HUDEP-2 (cell line): ENCODE measurements around the gene TKTL1.
"Not testable (repeated sequence)": the region's sequence is repeated elsewhere in the genome, so short reads cannot be mapped to it uniquely, and the experiment has no call there.

Source experiments
- DNase-seq, 76 experiments: peaks; one replicate each; lab custom pipeline; 2025; ENCODE audit not compliant: unreplicated experiment in 76 of 76; lab: John Stamatoyannopoulos, UW

Gene TKTL1

GRCh38 chrX:154341399-154342298 is 46.1 kb downstream of the TKTL1 start:
- DNase-seq, result not testable (repeated sequence)

GRCh38 chrX:154343063-154343462 is 47.5 kb downstream of the TKTL1 start:
- not testable (repeated sequence) for DNase-seq

GRCh38 chrX:154343620-154344019 is 48.0 kb downstream of the TKTL1 start:
- DNase-seq, result not testable (repeated sequence)

GRCh38 chrX:154348114-154348531 is 52.5 kb downstream of the TKTL1 start:
- DNase-seq, result peak in 3 of 76 experiments; percentile 8 to 10 (median 10)

- no peak for DNase-seq
These were observed 53.2 kb downstream of the TKTL1 start for GRCh38 chrX:154348646-154349358.

GRCh38 chrX:154349359-154349935 is 53.9 kb downstream of the TKTL1 start:
- DNase-seq, result no peak

GRCh38 chrX:154349979-154350378 is 54.4 kb downstream of the TKTL1 start:
- DNase-seq, result no peak

- no peak for DNase-seq
These were observed 55.0 kb downstream of the TKTL1 start for GRCh38 chrX:154350429-154351182.

- DNase-seq, result peak in 24 of 76 experiments; percentile 1 to 41 (median 16)
These were observed 55.8 kb downstream of the TKTL1 start for GRCh38 chrX:154351183-154352011.

GRCh38 chrX:154352012-154352401 is 56.4 kb downstream of the TKTL1 start:
- no peak for DNase-seq

- DNase-seq, result no peak
These were observed 56.9 kb downstream of the TKTL1 start for GRCh38 chrX:154352466-154352865.

GRCh38 chrX:154353172-154353843 is 57.7 kb downstream of the TKTL1 start:
- no peak for DNase-seq

- DNase-seq, result no peak
These were observed 58.4 kb downstream of the TKTL1 start for GRCh38 chrX:154354013-154354412.

GRCh38 chrX:154354516-154354915 is 58.9 kb downstream of the TKTL1 start:
- no peak for DNase-seq

- no peak for DNase-seq
These were observed 59.6 kb downstream of the TKTL1 start for GRCh38 chrX:154355094-154355775.

- DNase-seq, result no peak
These were observed 60.2 kb downstream of the TKTL1 start for GRCh38 chrX:154355776-154356140.

GRCh38 chrX:154356596-154356995 is 61.0 kb downstream of the TKTL1 start:
- DNase-seq, result no peak

- no peak for DNase-seq
These were observed 61.6 kb downstream of the TKTL1 start for GRCh38 chrX:154357205-154357604.

GRCh38 chrX:154358011-154358410 is 62.4 kb downstream of the TKTL1 start:
- DNase-seq, result no peak
